HepG2 (cell line): ENCODE results near the gene METTL27. TPM values are rescaled to one million over a fixed set of nuclear protein-coding genes. Genes with fewer than 3 reads are reported as not detected.
A peak's percentile ranks its signal among the peaks of the same experiment; 100 is the strongest.

Experiments used
- ATAC-seq: fragments of 200-7000 bp; cut with Tn5 transposase; 3 replicates; pipeline ENCODE4 v1.9.1; 2020; ENCODE audit warnings: mild to moderate bottlenecking, moderate library complexity
- BruUV-seq: library from RNA; stranded (reverse); fragments of 400-500 nt; replicated peaks from 2 replicates; lab custom pipeline; 2021; lab: Mats Ljungman, UMichigan
- CTCF ChIA-PET: fragments of 300-600 bp; formaldehyde crosslinking; extraction: SDS; loops from one replicate; lab custom pipeline; 2021; ENCODE audit warnings: low total read pairs, inconsistent platforms, low intra/inter-chr PET ratio; lab: Yijun Ruan, JAX
- POLR2A ChIA-PET: fragments of 350-600 bp; sonication (Branson Sonifier 250); formaldehyde crosslinking; loops from one replicate; lab custom pipeline; 2020; ENCODE audit warnings: antibody characterized with exemption, inconsistent platforms; lab: Yijun Ruan, JAX
- DNase-seq: peaks from one replicate; pipeline ENCODE4 v3.0.0-alpha.2; 2015; ENCODE audit warnings: low spot score
- FAIRE-seq: peaks from 3 replicates; lab custom pipeline; 2011; peaks lifted over from hg19 to GRCh38; lab: Jason Lieb, UNC
- H2AFZ ChIP-seq: one replicate; pipeline ENCODE4 v1.6.1; 2011; ENCODE audit warnings: low read length, inconsistent platforms
- H3K27ac ChIP-seq: fragments of 300-600 bp; 3 replicates; pipeline ENCODE4 v1.8.0; 2011; ENCODE audit warnings: mixed run types, mild to moderate bottlenecking, mixed read lengths, low read length, inconsistent platforms; ENCODE audit not compliant: insufficient read depth; ENCODE audit errors: extremely low read length
- H3K27me3 ChIP-seq, 2 experiments: fragments of 200-600 bp in 1 of 2; 2 replicates in 1 of 2; 3 replicates in 1 of 2; pipeline versions ENCODE4 v1.6.0 to v1.8.0; 2011; ENCODE audit warnings: low read length in 2 of 2, mild to moderate bottlenecking in 2 of 2, moderate library complexity in 2 of 2, inconsistent platforms in 1 of 2; ENCODE audit not compliant: insufficient read depth in 2 of 2, control insufficient read depth in 1 of 2
- H3K36me3 ChIP-seq, 2 experiments: fragments of 200-600 bp in 1 of 2; replicated peaks in 1 of 2; 2 replicates in 1 of 2; 3 replicates in 1 of 2; pipeline versions ENCODE4 v1.5.1 to v1.8.0; 2011; ENCODE audit warnings: low read length in 2 of 2, inconsistent platforms in 1 of 2; ENCODE audit not compliant: insufficient read depth in 2 of 2, control insufficient read depth in 1 of 2
- H3K4me1 ChIP-seq: 2 replicates; pipeline ENCODE4 v1.5.1; 2012; ENCODE audit warnings: low read length, inconsistent platforms; ENCODE audit not compliant: insufficient read depth
- H3K4me2 ChIP-seq: 2 replicates; pipeline ENCODE4 v1.6.0; 2011; ENCODE audit warnings: low read depth, low read length, inconsistent platforms
- H3K4me3 ChIP-seq, 3 experiments: fragments of 200-600 bp in 1 of 3; sonication (generic), shearing (Covaris generic) in 1 of 3; replicated peaks in 1 of 3; 2 replicates each; pipeline ENCODE4 v1.5.1; 2011 to 2016; ENCODE audit warnings: low read length in 3 of 3, inconsistent platforms in 2 of 3, low read depth in 2 of 3, mild to moderate bottlenecking in 2 of 3, control low read depth in 1 of 3, mixed read lengths in 1 of 3; ENCODE audit not compliant: insufficient read depth in 1 of 3
- H3K79me2 ChIP-seq: one replicate; pipeline ENCODE4 v1.6.1; 2011; ENCODE audit warnings: low read length, inconsistent platforms; ENCODE audit not compliant: insufficient read depth
- H3K9ac ChIP-seq: 2 replicates; pipeline ENCODE4 v1.6.0; 2011; ENCODE audit warnings: mild to moderate bottlenecking, low read depth, low read length, inconsistent platforms; ENCODE audit not compliant: insufficient read depth
- H3K9me3 ChIP-seq: 2 replicates; pipeline ENCODE4 v1.5.1; 2012; ENCODE audit warnings: mild to moderate bottlenecking, low read length
- H4K20me1 ChIP-seq: 2 replicates; pipeline ENCODE4 v1.6.0; 2011; ENCODE audit warnings: inconsistent platforms, mild to moderate bottlenecking, low read length, moderate library complexity; ENCODE audit not compliant: insufficient read depth
- DMAP1 ChIP-seq: IDR thresholded peaks from 2 replicates; pipeline ENCODE4 v1.6.1; 2016
- FOXM1 ChIP-seq: sonication (generic); formaldehyde crosslinking; IDR thresholded peaks from 2 replicates; pipeline ENCODE4 v1.5.0; 2020; ENCODE audit warnings: missing genetic modification reagents
- TEAD3 ChIP-seq: optimal IDR thresholded peaks from 2 replicates; pipeline ENCODE3; 2016; ENCODE audit warnings: borderline replicate concordance
- ZNF644 ChIP-seq: IDR thresholded peaks from 2 replicates; pipeline ENCODE4 v1.6.1; 2016; ENCODE audit warnings: low read depth
- WGBS: methylation state at CpG from one replicate; pipeline ENCODE4 v1.1.6; 2017; ENCODE audit warnings: low lambda C conversion rate; 5-methylcytosine and 5-hydroxymethylcytosine counted together
- in situ Hi-C: cut with HindIII; loops from 2 replicates; pipeline ENCODE4 v1.10.0; 2017; ENCODE audit warnings: low pct_unique_long_range_greater_than_20kb; ENCODE audit not compliant: extremely low pct_ligation_motif_present
- intact Hi-C: fragments of 100-400 bp; cut with micrococcal nuclease; formaldehyde crosslinking; loops from one replicate; pipeline ENCODE4 v1.10.0; 2022; ENCODE audit not compliant: unreplicated experiment
- polyA plus RNA-seq, 8 experiments: library from polyadenylated mRNA; depleted of rRNA in 3 of 8; stranded (reverse) in 7 of 8; unstranded in 1 of 8; fragments of >200 nt; fragmentation: Illumina TruSeq in 4 of 8; extraction: Trizol in 4 of 8; gene quantifications; 2 replicates each; pipeline versions ENCODE4 v1.2.1 to v1.2.3, GENCODE V29; 2011 to 2016; ENCODE audit warnings: low read depth in 4 of 8, missing spikeins in 1 of 8, mixed read lengths in 1 of 8; ENCODE audit not compliant: insufficient read depth in 1 of 8
- total RNA-seq, 5 experiments: library from RNA; depleted of rRNA; stranded (reverse); fragments of >200 nt; fragmentation: Illumina TruSeq; extraction: Trizol; gene quantifications; 2 replicates each; pipeline ENCODE4 v1.2.3, GENCODE V29; 2016; ENCODE audit warnings: low read depth in 1 of 5
- TF ChIP-seq, protein P1 (sequence below): sonication (generic); formaldehyde crosslinking; IDR thresholded peaks from 2 replicates; pipeline ENCODE4 v1.4.0; 2020; ENCODE audit warnings: missing genetic modification reagents

The METTL27 gene
- total and polyA plus RNA-seq, 2 of the 13 experiments (the other 11 are each of a cell fraction or from before 2014, with no cell fraction given) = 2.0 to 3.0 TPM

DNA sequence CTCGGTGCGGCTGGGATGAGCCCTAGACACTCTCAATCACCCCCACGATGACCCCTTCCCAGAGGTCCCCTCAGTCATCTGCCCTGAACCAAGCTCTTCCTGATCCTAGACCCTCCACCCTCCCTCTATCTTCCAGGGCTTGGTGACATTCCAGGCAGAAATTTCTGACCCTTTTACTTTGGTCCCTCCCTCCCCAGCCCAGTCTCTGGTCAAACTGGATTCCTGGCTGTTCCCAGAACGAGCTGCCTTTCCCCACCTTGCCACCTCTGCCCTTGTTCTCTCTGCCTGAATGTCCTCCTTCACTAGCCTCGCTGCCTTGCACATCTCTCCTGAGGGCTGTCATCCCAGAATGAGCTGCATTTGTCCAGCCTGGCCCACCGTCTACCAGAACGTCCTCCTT lies 12.8 kb downstream of the METTL27 start:
- Histone ChIP-seq H2AFZ (no peak overlapping the region), H4K20me1 (no peaks in the 10 kb centered on the region), H3K4me3 (peak overlapping the region in 2 of 3 experiments; percentile 7 to 83; a peak in 3 of 6 replicates), H3K36me3 (no peaks in the 10 kb centered on the region), H3K4me2 (peak overlapping the region; percentile 98), H3K27me3 (peaks cover 0 to 13% of the 10 kb centered on the region in 2 experiments; a peak in 2 of 5 replicates), H3K9me3 (no peaks in the 10 kb centered on the region), H3K79me2 (peaks cover 12% of the 10 kb centered on the region), H3K9ac (peak overlapping the region; percentile 1; the same call in 1 of the 2 replicates), H3K4me1 (peaks cover 68% of the 10 kb centered on the region), H3K27ac (no peak overlapping the region)
- intact Hi-C loops = loop anchor here (2.0 kb wide), 1 partner anchor 25 kb away; no protein-coding TSS in a partner anchor
- ChIA-PET CTCF (no interaction called here), POLR2A (interaction anchor here (1.2 to 5.5 kb wide), 4 partner anchors 12 to 91 kb away, joined by 3 to 55 read pairs (median 4); partner anchors contain the start of genes ABHD11 and METTL27)
- in situ Hi-C loops = no loop called here
- DNase-seq (no peak), FAIRE-seq (no peak), ATAC-seq (no peak)
- BruUV-seq = no TSS peak
- TF ChIP-seq, protein P1, sequence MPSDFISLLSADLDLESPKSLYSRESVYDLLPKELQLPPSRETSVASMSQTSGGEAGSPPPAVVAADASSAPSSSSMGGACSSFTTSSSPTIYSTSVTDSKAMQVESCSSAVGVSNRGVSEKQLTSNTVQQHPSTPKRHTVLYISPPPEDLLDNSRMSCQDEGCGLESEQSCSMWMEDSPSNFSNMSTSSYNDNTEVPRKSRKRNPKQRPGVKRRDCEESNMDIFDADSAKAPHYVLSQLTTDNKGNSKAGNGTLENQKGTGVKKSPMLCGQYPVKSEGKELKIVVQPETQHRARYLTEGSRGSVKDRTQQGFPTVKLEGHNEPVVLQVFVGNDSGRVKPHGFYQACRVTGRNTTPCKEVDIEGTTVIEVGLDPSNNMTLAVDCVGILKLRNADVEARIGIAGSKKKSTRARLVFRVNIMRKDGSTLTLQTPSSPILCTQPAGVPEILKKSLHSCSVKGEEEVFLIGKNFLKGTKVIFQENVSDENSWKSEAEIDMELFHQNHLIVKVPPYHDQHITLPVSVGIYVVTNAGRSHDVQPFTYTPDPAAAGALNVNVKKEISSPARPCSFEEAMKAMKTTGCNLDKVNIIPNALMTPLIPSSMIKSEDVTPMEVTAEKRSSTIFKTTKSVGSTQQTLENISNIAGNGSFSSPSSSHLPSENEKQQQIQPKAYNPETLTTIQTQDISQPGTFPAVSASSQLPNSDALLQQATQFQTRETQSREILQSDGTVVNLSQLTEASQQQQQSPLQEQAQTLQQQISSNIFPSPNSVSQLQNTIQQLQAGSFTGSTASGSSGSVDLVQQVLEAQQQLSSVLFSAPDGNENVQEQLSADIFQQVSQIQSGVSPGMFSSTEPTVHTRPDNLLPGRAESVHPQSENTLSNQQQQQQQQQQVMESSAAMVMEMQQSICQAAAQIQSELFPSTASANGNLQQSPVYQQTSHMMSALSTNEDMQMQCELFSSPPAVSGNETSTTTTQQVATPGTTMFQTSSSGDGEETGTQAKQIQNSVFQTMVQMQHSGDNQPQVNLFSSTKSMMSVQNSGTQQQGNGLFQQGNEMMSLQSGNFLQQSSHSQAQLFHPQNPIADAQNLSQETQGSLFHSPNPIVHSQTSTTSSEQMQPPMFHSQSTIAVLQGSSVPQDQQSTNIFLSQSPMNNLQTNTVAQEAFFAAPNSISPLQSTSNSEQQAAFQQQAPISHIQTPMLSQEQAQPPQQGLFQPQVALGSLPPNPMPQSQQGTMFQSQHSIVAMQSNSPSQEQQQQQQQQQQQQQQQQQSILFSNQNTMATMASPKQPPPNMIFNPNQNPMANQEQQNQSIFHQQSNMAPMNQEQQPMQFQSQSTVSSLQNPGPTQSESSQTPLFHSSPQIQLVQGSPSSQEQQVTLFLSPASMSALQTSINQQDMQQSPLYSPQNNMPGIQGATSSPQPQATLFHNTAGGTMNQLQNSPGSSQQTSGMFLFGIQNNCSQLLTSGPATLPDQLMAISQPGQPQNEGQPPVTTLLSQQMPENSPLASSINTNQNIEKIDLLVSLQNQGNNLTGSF = no peak
- TF ChIP-seq ZNF644 (CRISPR knock-in tag) = 0 out of 2 replicates have a peak, but pooled peaks have one; percentile 2
- TF ChIP-seq DMAP1 (CRISPR knock-in tag) = peak; percentile 39; the same call in 1 of the 2 replicates
- no peak for TF ChIP-seq FOXM1 (CRISPR knock-in tag)
- peak; percentile 7 for TF ChIP-seq TEAD3
- WGBS = 1% methylated on average over 7 of the region's 7 CpGs
